ENCODE results near the gene PUM1. TPM values are rescaled to one million over a fixed set of nuclear protein-coding genes. Genes with fewer than 3 reads are reported as not detected.

PUM1 gene
- total RNA-seq, 2 donors from 2014 or later = 30.9 to 32.3 TPM

GRCh38 chr1:31108861-31109260 lies 43.3 kb upstream of the PUM1 start:
- WGBS, 2 donors = 80 to 90% methylated on average over 5 of the region's 5 CpGs
- no peak for TF ChIP-seq POLR2A (IDR thresholded peaks at IDR 0.05)
- no peak for TF ChIP-seq CTCF (IDR thresholded peaks at IDR 0.05)
- Histone ChIP-seq H3K27me3 (no peaks in the 10 kb centered on the region), H3K36me3 (replicated peaks in 1 of 2; ENCODE audit: insufficient read depth in 1 of 2, low read depth in 2 of 2) (no peaks in the 10 kb centered on the region), H3K9me3 (no peaks in the 10 kb centered on the region), H3K27ac (no peak overlapping the region), H3K4me3 (no peak overlapping the region), H3K4me1 (peaks cover 6% of the 10 kb centered on the region)
- DNase-seq = no peak
- intact Hi-C loops (cut with DNase I) = no loop called here
- ATAC-seq = no peak

GRCh38 chr1:31105646-31106045 lies 40.1 kb upstream of the PUM1 start:
- DNase-seq (no peak), ATAC-seq (no peak)
- 82 to 88% methylated on average over 8 of the region's 8 CpGs for WGBS, 2 donors
- peaks cover 4% of the 10 kb centered on the region for H3K4me1 ChIP-seq
- no peak overlapping the region for H3K27ac ChIP-seq
- no peak overlapping the region for H3K4me3 ChIP-seq
- TF ChIP-seq POLR2A (IDR thresholded peaks at IDR 0.05) (no peak), CTCF (IDR thresholded peaks at IDR 0.05) (no peak)
- H3K9me3 ChIP-seq = no peaks in the 10 kb centered on the region
- no peaks in the 10 kb centered on the region for H3K27me3 ChIP-seq
- intact Hi-C loops (cut with DNase I) = no loop called here
- H3K36me3 ChIP-seq (replicated peaks in 1 of 2; ENCODE audit: insufficient read depth in 1 of 2, low read depth in 2 of 2) = no peaks in the 10 kb centered on the region

GRCh38 chr1:31102501-31102950 lies 37.0 kb upstream of the PUM1 start:
- Histone ChIP-seq H3K27ac (no peak overlapping the region), H3K27me3 (no peaks in the 10 kb centered on the region), H3K4me1 (peaks cover 4% of the 10 kb centered on the region), H3K36me3 (replicated peaks in 1 of 2; ENCODE audit: insufficient read depth in 1 of 2, low read depth in 2 of 2) (no peaks in the 10 kb centered on the region), H3K4me3 (no peak overlapping the region), H3K9me3 (no peaks in the 10 kb centered on the region)
- ATAC-seq = no peak
- TF ChIP-seq POLR2A (IDR thresholded peaks at IDR 0.05) = no peak
- no peak for TF ChIP-seq CTCF (IDR thresholded peaks at IDR 0.05)
- peak in 3 of 4 donors; percentile 6 to 44 (median 15) for DNase-seq
- intact Hi-C loops (cut with DNase I) = no loop called here
- 66 to 74% methylated on average over 5 of the region's 5 CpGs for WGBS, 2 donors

- H3K27ac ChIP-seq = peak overlapping the region in 1 of 4 donors; percentile 46
- DNase-seq = peak in 1 of 4 donors; percentile 18
- WGBS, 2 donors = 52 to 55% methylated on average over 4 of the region's 4 CpGs
Measured at GRCh38 chr1:31101147-31101502, 35.6 kb upstream of the PUM1 start.

More at GRCh38 chr1:31101147-31101502, 35.6 kb upstream of the PUM1 start:
- intact Hi-C loops (cut with DNase I) = no loop called here
- H3K4me1 ChIP-seq = peaks cover 4% of the 10 kb centered on the region
- H3K9me3 ChIP-seq = no peaks in the 10 kb centered on the region
- H3K36me3 ChIP-seq (replicated peaks in 1 of 2; ENCODE audit: insufficient read depth in 1 of 2, low read depth in 2 of 2) = no peaks in the 10 kb centered on the region
- H3K27me3 ChIP-seq = no peaks in the 10 kb centered on the region
- no peak overlapping the region for H3K4me3 ChIP-seq
- no peak for ATAC-seq
- TF ChIP-seq POLR2A (IDR thresholded peaks at IDR 0.05) = no peak
- no peak for TF ChIP-seq CTCF (IDR thresholded peaks at IDR 0.05)
